ENCODE measurements around the gene TPD52L2.
"Not testable (repeated sequence)": the region's sequence is repeated elsewhere in the genome, so short reads cannot be mapped to it uniquely, and the experiment has no call there.

The TPD52L2 gene

DNA sequence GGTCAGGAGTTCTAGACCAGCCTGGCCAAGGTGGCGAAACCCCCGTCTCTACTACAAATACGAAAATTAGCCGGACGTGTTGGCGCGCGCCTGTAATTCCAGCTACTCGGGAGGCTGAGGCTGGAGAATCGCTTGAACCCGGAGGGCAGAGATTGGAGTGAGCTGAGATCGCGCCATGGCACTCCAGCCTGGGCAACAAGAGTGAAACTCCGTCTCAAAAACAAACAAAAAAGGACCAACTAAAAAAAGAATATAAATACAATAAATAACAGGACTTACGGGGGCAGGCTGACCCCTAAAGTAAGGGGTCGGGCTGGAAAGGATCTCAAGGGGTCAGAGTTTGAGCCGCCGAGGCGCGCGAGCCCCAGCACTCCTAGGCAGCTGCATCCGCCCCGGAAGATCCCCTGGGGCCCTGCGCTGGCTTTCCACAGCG, 509 bp upstream of the TPD52L2 start:
- TF ChIP-seq, protein P1, sequence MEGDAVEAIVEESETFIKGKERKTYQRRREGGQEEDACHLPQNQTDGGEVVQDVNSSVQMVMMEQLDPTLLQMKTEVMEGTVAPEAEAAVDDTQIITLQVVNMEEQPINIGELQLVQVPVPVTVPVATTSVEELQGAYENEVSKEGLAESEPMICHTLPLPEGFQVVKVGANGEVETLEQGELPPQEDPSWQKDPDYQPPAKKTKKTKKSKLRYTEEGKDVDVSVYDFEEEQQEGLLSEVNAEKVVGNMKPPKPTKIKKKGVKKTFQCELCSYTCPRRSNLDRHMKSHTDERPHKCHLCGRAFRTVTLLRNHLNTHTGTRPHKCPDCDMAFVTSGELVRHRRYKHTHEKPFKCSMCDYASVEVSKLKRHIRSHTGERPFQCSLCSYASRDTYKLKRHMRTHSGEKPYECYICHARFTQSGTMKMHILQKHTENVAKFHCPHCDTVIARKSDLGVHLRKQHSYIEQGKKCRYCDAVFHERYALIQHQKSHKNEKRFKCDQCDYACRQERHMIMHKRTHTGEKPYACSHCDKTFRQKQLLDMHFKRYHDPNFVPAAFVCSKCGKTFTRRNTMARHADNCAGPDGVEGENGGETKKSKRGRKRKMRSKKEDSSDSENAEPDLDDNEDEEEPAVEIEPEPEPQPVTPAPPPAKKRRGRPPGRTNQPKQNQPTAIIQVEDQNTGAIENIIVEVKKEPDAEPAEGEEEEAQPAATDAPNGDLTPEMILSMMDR (IDR thresholded peaks at IDR 0.05; ENCODE audit: low read depth, low read length), result no peak
- peak overlapping the region; percentile 94 for H3K4me3 ChIP-seq (ENCODE audit: low read depth, low read length)

DNA sequence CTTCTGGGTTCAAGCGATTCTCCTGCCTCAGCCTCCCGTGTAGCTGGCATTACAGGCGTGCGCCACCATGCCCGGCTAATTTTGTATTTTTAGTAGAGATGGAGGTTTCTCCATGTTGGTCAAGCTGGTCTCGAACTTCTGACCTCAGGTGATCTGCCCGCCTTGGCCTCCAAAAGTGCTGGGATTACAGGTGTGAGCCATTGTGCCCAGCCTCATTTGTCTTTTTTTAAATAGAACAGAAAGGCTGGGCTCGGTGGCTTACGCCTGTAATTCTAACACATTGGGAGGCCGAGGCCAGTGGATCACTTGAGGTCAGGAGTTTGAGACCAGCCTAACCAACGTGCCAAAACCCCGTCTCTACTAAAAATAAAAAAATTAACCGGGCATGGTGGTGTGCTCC, 2.0 kb downstream of the TPD52L2 start:
- not testable (repeated sequence) for H3K4me3 ChIP-seq (ENCODE audit: low read depth, low read length)

GRCh38 chr20:63868264-63868663, 3.2 kb downstream of the TPD52L2 start:
- TF ChIP-seq, protein P1 (IDR thresholded peaks at IDR 0.05; ENCODE audit: low read depth, low read length), result no peak
- H3K4me3 ChIP-seq (ENCODE audit: low read depth, low read length), result no peak overlapping the region

- TF ChIP-seq, protein P1 (IDR thresholded peaks at IDR 0.05; ENCODE audit: low read depth, low read length), result no peak
- H3K4me3 ChIP-seq (ENCODE audit: low read depth, low read length), result no peak overlapping the region
Measured at GRCh38 chr20:63873477-63873971, 8.5 kb downstream of the TPD52L2 start.

DNA sequence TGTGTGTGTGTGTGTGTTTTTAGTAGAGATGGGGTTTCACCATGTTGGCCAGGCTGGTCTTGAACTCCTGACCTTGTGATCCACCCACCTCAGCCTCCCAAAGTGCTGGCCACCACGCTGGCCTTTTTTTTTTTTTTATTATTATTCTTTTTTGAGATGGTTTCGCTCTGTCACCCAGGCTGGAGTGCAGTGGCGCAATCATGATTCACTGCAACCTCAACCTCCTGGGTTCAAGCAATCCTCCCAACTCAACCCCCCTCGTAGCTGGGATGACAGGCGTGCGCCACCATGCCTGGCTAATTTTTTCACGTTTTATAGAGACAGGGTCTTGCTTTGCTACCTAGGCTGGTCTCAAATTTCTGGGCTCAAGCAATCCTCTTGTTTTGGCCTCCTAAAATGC, 9.2 kb downstream of the TPD52L2 start:
- not testable (repeated sequence) for H3K4me3 ChIP-seq (ENCODE audit: low read depth, low read length)

DNA sequence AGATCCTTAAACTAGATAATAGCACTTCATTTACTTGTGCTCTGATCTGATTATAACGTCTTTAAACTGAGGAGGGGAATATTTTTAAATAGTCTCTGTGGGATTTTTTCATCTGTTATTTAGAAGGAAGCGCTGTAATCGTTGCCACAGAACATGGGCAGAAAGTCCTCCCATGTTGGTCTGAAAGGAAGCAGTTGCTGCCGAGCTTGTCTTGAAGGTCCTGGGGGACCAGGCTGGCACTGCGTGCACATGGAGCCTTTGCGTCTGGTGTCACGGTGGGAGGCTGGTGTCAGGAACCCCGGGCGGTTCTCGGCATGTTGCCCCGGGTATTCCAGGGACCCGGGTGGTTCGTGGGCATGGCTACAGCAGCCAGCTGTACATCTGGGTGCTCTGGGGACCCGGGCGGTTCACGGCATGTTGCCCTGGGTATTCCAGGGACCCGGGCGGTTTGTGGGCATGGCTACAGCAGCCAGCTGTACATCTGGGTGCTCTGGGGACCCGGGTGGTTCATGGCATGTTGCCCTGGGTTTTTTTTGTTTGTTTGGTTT, 11.5 kb downstream of the TPD52L2 start:
- no peak overlapping the region for H3K4me3 ChIP-seq (ENCODE audit: low read depth, low read length)
- TF ChIP-seq, protein P1 (IDR thresholded peaks at IDR 0.05; ENCODE audit: low read depth, low read length), result no peak

DNA sequence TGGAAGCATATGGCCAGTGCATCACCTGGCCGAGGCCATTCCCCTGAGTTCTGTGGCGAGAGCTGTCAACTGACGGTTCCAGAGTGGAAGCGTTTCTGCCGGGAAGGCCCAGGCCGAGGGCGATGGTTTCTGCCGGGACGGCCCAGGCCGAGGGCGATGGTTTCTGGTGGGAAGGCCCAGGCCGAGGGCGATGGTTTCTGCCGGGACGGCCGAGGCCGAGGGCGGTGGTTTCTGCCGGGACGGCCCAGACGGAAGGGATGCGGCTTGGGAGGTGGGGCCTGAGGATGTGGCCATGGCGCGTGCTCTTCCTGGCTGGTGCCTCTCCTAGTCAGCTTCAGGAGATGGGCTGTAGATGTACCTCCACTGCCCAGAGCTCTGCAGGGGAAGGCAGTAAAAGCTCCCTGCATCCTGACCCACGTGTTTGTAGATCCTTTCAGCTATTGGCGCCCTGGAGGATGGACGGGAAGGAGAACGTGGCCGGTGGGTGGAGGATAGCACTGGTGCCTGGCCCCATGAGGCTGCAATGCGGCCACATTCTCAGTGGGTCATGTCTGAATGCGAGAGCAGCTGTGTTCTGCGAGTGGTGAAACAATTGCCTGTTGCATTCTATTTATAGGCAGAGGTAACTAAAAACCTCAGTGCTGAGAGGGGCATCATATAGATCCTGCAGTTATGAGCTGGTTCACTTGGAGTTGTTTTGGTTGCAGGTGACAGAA, 12.8 kb downstream of the TPD52L2 start:
- H3K4me3 ChIP-seq (ENCODE audit: low read depth, low read length), result no peak overlapping the region
- TF ChIP-seq, protein P1 (IDR thresholded peaks at IDR 0.05; ENCODE audit: low read depth, low read length), result no peak

- TF ChIP-seq, protein P1 (IDR thresholded peaks at IDR 0.05; ENCODE audit: low read depth, low read length), result no peak
- no peak overlapping the region for H3K4me3 ChIP-seq (ENCODE audit: low read depth, low read length)
Measured at GRCh38 chr20:63878899-63879663, 14.0 kb downstream of the TPD52L2 start.

GRCh38 chr20:63880901-63881300, 15.8 kb downstream of the TPD52L2 start:
- H3K4me3 ChIP-seq (ENCODE audit: low read depth, low read length), result not testable (repeated sequence)

Measured in WI38 (cell line).